ENCODE results near the gene UBALD1.

Gene UBALD1

DNA sequence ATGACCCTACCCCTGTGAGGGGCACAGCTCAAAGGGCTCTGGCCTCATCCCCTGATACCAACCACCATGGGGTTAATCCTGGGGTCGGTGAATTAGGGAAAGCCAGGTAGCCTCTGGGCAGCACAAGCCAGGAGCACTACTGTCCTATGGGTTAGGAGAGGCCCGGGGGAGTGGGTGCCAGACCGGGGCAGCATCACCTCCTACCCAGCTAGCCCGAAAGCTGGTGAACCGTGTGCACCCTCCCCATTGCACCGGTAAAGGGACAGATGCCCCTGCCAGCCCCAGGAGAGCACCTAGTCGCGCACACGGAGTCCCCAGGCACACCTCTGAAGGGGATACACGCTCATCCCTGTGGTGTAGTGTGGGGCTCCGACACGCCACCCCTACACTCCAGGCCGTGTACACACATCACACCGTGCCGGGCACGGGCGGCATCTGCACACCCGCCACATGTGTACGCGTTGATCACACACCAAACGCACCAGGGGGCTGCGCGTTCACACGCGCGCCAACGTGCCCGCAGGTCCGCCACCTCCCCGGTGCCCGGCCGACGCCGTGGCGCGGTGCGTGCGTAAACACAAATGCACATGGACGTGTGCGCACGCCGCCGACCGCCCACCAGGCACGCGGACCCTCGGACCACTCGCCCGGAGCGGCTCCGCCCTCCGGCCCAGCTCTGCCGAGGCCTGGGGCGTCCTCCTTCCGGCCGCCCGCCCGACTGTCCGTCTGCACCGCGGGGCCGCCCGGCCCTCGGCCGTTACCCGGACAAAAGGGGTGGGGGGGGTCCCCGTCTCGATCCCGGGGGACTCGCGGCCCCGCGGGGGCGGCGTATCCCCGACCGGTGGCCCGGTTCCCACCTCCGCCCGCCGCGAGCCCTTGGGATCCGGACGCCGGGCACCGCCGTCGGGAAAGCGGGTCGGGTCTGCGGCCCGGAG lies 785 bp downstream of the UBALD1 start:
- DNase-seq = peak; percentile 79

DNA sequence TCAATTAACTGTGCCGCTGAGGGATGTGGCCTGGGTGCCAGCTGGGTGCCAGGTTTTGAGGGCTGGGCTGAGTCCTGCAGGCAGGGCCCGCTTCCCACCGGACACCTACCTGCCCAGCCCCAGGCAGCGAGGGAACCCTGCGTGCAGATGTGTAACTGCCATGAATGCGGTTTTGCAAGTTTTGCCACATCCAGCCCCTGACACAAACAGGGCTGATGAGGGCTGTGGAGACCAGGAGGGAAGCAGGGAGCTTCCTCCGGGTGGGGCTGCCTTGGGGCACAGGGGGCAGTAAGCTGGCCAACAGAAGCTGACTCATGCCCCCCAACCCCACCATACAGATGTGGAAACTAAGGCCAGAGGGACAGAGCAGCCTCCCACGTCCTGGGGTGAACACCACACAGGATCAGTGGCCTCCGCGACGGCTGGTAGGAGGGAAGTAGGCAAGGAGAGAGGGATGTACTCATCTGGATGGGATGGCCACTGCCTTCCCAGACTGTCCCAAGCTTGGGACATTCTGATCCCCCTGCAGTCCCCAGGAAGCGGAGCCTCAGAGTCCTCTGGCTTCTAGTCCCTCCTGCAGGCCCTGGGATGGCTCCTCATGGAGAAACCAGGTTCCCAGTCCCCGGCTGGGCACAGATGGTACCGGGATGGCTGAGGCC lies 1.6 kb downstream of the UBALD1 start:
- DNase-seq = no peak

DNA sequence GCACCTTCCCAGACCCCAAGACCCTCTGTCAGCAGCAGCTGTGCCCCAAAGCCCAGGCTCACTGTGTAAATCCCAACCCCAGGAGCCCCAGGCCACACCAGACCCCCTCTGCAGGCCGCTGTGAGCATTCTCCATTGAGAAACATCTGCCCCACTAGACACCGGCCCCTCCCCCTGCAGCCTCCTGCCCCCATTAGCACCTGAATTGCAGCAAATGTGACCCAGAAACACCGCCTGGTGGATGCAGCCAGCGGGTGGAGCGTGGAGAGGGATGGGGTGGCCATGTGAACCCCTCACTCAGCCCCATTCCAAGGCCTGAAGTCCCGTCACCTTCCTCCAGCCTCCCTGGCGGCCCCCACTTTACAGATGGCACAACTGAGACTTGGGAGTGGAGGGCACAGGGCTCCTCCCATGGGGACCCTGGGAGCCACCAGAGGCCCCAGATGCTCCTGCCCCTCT lies 2.2 kb downstream of the UBALD1 start:
- no peak for DNase-seq

DNA sequence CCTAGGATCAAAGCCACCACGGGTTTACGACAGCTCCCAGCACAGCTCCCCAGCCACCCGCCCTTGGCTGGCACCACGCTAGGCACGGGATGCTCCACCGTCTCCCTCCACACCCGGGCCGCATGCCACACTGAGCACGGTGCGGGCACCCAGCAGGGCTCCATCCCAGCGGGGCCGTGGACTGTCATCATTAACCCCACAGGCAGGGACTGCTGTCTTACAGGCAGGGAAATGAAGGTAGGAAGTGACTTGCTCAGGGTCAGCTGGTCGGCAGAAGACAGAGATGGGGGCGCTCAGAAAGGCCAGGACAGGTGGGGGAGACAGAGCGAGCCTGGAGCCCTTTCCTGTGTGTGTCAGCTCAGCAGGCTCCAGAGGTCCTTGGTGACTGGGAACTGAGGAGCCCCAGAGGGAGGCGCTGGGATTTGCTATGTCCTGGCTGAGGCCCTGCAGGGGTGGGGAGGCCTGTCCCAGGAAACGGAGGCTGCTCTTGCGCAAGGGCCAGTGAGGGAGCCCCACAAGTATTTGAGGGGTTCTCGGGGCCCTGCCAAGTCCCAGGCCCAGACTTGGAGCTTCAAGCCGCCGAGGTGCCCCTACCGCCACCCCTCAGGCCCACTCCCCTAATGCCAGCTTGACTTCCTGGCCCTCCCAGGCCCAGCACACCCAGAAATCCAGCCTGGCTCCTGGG lies 3.2 kb downstream of the UBALD1 start:
- no peak for DNase-seq

DNA sequence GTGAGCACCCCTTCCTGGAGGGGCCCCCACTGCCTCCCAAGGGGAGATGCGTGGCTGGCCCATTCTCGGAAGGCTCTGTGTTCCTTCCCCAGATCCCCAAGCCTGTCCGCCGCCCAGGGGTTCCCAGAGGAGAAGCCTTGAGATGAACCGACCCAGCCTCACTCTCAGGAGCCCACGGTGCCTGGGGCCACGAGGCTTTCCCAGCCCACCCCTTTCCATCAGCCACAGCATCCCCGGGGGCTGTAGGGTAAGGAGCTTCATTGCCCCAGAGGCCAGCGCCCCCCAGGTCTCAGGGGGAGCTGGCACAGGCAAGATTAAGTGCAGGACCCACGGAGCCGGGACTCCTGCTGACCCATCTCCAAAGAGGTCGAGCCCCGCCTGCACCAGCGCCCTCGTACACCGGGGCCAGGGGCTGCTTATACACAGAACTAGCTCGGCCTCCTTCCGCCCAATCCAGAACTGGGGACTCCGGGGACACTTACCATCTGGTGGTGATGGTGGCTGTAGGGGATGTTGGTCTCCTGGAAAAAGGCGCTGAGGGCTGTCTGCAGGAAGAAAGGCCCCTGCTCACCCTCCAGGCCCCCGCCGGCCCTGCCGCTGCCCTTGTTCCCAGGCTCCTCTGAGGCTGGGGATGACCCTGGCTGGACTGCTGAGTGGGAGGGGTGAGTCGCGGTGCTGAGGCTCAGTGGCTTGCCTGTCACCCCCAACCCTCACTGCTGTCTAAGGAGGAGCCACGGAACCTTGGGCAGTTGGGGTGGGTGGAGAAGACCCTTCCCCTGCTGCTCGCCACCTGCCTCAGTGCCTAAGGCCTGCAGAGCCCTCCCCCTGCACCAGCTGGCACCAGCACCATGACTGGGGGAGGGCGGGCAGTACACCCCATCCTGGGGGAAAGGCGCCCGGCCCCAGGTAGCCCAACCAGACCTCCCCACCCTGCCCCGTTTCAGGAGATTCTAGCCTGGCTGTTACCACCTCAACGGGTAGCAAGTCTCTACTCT lies 4.4 kb downstream of the UBALD1 start:
- no peak for DNase-seq

DNA sequence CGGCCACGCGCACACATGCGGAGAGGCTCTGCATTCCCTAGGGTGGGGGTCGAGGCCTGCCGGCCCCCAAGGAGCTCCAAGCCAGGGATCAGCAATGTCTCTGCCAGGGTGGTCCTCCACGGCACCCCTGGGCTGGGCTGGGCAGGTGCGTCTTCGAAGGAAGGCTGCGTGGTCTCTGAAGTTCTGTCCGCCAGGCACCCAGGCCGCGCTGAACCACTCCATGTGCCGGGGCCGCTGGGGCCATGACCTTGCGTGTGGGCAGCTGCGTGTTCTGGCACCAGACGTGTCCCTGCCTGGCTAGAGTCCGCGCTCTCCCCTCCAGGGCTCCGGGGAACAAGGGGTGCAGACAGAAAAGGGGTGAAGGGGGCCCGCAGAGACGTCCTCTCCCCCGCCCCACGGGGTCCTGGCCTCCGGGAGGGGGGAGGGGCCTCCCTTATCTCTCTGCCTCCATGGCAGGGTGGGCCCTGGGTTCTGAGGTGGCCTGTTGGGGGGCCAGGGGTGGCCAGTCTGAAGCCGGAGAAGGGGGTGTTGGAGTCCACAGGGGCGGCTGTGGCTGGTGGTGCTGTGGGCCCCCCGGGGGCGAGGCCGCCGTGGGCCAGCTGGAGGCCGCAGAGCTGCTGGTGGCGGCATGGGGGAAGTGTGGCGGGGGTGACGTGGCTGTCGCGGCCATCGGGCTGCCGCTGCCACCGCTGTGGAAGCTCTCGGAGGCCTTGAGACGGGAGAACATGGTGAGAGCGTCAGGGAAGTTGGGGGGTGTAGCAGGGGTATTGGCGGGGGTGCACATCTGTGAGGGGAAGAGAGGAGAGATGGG lies 5.3 kb downstream of the UBALD1 start:
- DNase-seq = no peak

DNA sequence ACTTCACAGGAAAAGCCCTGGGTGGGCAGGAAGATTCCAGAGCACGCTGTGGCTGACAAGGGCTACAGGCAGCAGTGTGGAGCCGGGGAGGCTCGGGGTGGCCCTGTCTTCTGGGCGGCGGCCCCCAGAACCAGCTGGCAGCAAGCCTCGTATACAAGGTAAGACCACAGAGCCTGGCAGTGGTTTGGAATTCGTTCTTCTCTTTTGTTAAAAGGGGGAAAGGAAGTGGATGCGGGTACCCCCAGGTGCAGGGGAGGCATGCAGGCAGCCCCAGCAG lies 6.0 kb downstream of the UBALD1 start:
- no peak for DNase-seq

DNA sequence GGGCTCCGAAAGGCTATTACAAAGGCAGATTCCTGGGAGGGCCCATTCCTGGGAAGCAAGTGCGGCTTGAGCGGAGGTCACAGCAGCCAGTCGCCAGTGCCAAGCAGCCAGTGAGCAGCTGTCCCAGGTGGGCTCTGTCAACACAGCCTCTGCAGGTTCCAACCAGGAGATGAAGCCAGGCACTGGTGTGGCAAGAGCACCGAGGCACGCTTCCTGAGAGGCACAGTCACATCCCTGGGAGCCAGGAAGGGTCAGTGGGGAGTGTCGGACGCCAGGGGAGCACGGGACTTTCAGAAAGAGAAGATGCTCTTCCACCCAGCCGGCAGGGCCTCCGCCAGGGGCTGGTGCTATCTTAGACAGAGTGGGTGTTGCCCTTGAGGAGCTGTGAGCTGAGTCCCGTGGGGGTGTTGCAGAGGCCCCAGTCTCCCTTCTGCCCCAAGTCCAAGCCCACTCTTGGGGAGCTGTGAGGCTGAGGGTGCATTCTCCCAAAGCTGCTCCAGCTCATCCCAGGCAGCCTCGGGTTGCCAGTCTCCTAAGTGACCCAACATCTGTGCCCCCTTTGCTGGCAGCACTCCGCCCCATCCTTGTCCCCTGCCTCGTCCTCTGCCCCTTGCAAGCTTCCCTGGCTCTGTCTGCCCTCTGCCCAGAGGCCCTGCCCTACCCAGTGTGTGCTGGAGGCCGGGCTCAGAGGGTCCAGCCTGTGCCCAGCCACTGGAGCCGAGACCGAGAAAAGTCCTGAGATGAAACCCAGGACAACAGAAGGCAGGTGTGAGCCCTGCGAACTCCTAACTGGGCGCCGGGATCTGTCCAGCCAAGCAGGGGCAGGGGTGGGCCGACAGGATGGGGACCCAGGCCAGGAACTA lies 6.6 kb downstream of the UBALD1 start:
- DNase-seq = no peak

DNA sequence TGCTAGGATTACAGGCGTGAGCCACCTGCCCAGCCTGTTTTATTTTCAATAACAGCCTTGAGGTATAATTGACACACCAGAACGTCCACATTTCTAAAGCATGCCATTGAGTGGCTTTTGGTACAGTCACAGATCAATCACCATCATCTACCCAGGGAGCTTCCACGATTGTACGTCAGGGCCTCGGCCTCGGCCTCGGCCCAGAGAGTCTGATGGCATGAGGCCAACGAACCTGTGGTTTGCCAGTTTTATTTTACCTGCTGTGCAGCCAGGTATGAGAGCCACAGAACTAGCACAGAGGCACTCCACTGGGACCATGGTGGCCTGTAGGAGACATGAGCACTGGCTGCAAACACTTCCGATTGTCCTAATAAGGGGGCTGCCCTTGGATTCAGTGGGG lies 8.3 kb downstream of the UBALD1 start:
- DNase-seq = no peak

DNA sequence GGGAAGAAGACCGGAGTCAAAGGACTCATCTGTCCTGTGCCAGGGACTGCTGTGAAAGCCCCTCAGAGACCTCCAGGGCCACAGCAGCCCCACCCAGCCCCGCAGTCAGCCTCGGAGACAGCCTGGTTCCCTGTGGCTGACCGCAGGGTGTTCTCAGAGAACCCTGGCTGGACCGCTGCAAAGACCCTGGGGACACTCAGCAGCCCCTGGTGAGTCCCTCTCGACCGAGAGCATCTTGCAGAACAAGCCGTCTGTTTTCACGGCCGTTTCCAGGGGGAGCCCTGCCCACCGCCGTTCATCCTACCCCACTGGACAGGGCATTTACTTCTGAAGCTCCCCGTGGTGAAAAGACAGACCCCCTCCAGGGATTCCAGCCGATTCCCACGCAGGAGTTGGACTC lies 10.3 kb downstream of the UBALD1 start:
- DNase-seq = no peak

DNA sequence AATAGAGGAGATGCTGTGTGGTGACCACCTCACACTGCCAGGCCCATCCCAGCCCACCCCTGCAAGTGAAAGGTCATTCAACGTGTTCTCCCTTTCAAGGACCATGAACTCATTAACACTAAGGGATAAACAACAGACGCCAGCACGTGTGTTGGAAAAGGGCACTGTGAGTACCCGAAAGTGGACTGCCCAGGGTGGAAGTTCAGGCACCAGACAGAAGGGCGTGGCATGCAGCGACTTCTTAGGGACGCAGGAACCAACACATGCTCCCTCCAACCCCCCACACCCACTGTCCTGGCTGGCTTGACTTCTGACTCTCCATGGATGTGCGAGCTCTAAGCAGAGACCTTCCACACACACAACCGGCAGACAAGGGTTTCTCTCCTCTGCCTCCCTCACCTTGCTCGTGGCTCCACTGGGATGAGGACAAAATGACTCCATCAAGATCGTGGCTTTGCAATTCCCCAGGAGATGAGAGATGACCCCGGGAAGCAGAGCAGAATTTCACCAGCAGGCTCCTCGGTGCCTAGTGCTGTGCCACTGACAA lies 11.0 kb downstream of the UBALD1 start:
- no peak for DNase-seq

DNA sequence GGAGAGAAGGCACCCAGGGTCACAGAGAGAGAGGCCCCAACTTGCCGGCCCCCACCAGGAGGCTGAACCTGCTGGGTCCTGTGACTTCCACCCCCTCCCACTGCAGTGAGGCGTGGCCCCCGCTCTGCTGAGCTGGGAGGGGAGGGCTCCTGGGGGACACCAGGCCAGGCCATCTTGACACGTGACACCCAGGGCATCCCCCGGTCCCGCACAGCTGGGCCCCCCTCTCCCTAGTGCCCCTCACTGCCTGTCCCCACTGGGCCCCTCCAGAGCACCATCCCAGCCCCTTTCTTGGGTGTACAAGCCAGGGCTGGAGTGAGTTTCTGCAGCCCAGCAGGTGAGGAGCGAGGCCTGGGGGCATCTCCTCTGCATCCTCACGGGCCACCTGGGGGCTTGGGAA lies 12.4 kb downstream of the UBALD1 start:
- no peak for DNase-seq

DNA sequence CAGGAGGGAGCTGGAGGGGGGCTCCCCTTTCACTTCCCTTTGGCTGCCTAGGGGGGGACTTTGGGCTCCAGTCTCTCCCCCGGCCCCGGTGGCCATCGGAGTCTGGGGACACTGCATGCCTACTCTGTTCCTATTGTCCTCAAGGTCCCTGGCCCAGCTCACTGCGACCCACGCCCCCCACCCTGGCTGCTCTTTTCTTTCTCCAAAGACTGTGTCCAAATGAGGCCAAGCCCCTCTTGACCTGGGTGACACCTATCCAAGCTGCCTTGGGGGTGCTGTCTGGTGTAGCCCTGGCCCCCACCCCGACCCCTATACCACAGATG lies 12.9 kb downstream of the UBALD1 start:
- no peak for DNase-seq

DNA sequence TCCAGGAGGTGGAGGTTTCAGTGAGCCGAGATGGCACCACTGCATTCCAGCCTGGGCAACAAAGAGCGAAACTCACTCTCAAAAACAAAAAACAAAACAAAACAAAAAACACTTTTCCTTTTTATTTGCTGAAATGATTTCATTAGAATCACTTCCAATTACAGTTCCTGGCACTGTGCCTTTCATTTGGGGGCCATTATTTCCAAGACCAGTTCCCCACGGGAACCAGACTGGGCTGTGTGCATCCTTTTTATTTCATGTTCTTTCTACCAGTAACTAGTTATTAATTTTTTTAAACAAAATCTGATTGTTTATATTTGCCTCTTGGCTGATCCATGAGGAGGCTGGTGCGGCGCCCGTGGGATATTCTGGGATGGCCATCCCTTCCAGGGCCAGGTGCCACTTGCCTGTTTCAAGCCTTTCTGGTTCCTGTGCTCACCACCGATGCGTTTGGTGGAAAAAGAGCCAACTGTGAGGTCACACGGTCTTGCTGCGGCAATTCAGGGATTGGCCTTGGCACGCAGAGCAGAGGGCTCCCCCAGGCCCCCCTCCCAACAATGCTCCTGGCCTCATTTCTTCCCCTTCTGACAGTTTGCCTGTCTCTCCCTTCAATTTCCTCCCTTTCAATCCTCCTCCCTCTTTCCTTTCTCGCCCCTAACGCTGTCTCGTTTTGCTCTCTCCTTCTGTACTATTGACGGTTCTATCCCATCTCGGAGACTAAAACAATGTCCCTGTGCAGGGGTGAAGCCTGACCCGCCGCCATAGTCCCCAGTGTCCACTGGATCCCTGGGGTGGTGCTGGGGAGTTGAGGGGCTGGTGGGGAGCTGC lies 13.4 kb downstream of the UBALD1 start:
- no peak for DNase-seq

DNA sequence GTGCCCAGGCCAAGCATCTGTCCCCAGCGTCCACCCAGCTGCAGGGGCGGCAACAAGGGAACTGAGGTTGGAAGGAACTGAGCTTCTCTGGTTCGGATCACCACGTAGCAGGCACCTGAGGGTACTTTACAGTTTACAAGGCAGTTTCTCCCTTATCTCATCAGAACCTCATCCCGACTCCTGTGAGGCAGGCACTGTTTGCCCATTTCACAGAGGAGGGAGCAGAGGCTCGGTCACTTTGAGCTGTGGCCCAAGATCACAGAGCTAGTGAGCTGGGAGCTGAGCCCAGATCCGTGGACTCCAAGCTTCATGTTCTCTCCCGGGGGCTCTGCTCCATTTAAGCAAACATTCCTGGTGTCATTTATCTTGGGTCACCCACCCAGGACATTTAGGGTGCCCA lies 15.1 kb downstream of the UBALD1 start:
- DNase-seq = no peak

DNA sequence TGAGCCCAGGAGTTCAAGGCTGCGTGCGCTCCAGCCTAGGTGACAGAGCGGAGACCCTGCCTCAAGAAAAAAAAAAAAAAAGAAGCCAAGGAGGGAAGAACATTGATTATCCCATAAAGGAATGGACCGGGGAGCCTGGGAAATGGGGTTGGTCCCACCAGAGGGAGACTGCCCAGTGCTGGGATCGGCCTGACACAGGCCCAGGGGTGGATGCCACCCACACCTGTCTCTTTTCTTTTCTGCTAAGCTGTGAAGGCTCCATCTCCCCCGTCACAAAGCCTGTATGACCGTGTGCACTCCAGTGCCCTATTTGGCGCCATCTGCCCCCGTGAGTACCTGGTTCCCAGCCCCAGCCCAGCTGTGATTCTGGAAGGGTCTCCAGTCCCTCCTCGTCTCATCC lies 15.7 kb downstream of the UBALD1 start:
- DNase-seq = no peak

DNA sequence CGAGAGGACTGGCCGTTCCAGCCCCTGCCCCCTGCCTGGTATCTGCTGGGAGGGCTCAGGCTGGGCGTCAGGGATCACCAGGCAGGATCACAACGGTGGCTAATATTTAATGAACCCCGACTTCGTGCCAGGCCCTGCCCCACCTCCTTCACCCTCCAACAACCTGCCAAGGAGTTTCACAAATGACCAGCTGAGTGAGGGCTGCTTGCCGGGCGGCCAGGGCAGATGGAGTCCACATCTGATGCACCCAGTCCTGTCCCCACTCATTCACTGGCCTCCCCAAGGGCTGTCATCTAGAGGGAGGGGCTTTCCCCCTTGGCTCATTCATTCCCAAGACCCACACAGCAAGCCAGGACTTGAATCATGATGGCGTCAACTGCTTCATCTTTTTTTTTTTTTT lies 17.5 kb downstream of the UBALD1 start:
- no peak for DNase-seq

DNA sequence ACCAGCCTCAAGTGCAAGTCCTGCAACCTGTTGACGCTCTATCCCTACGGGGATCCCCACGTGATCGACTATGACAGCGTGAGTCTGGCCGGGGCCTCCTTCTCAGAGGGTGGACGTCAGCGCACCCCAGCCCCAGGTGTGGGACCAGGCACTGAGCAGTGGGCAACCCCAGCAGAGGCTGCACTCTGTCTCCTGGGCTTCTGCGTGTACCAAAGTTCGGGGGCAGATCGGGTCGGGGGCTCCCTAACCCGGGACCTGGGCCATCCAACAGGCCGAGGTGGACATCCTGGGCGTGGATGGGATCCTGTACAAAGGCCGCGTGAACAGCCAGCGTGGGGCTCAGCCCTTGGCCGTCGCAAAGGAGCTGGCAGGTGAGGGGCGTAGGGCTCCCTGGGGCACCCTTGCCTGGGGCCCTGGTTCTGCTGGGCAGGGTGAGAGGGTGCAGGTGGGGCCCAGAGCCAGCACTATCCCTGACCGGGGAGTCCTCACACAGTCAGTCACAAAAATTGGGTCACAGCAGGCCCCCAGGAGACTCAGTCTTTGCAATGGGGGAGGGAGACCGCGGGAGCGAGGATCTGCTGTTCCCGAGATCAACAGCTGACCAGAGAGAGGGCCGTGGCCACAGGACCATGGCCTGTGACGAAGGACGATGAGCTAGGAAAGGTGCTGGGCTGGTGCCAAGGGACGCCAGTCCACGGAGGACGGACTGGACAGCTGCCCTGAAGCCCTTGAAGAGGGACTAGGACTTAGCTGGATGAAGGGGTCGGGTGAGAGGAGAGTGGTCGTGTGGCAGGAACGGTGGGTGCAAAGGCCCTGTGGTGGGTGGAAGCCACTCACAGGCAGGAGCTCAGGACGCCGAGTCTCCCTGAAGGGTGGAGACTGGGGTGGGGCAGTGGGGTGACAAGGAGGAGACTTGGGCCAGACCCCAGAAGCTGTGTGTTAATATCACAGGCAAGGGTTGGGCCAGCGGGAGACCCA lies 20.0 kb downstream of the UBALD1 start:
- no peak for DNase-seq

DNA sequence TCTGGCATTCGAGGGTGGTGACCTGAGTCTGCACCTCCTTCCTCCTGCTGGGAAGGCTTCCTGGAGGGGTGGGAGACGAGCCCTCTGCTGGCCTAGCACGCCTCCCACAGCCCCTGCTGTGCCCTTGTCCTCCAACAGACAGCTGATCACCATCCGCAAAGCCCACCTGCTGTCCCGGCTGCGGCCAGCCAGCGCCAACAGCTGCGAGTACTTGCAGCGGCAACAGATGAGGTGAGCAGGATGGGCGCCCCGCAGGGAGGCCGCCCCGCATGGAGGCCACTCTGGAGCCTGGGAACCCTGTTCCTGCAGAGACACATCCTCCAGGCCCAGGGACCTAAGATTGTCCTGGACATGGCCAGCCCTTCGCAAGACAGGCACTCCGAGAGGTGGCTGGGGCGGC lies 21.6 kb downstream of the UBALD1 start:
- DNase-seq = no peak
